Liver (tissue), 9 donors: ENCODE measurements around the gene SMARCB1. TPM values are rescaled to one million over a fixed set of nuclear protein-coding genes. Genes with fewer than 3 reads are reported as not detected.

ENCODE experiments used
- DNase-seq: peaks from one replicate; pipeline ENCODE4 v3.0.0-alpha.2; 2017; ENCODE audit warnings: low spot score
- H3K27ac ChIP-seq, 2 donors: one replicate each; pipeline ENCODE4 v1.7.0; 2013; ENCODE audit warnings: inconsistent platforms in 2 of 2, low read length in 2 of 2, control low read depth in 1 of 2, low read depth in 1 of 2, mild to moderate bottlenecking in 1 of 2
- H3K27me3 ChIP-seq, 4 donors: one replicate each; pipeline versions ENCODE4 v1.6.1 to v1.7.0; 2013; ENCODE audit warnings: low read length in 3 of 4, inconsistent platforms in 1 of 4, mild to moderate bottlenecking in 1 of 4, moderate library complexity in 1 of 4; ENCODE audit not compliant: control insufficient read depth in 4 of 4, insufficient read depth in 4 of 4
- H3K36me3 ChIP-seq, 4 donors: one replicate each; pipeline versions ENCODE4 v1.6.1 to v1.7.0; 2013; ENCODE audit warnings: low read length in 3 of 4, mild to moderate bottlenecking in 3 of 4, low read depth in 1 of 4, moderate library complexity in 1 of 4; ENCODE audit not compliant: control insufficient read depth in 4 of 4, insufficient read depth in 3 of 4
- H3K4me1 ChIP-seq, 4 donors: one replicate each; pipeline versions ENCODE4 v1.6.1 to v1.7.0; 2013; ENCODE audit warnings: low read length in 3 of 4, mild to moderate bottlenecking in 3 of 4, moderate library complexity in 1 of 4; ENCODE audit not compliant: control insufficient read depth in 4 of 4, insufficient read depth in 4 of 4
- H3K4me3 ChIP-seq, 3 donors: one replicate each; pipeline versions ENCODE4 v1.6.1 to v1.7.0; 2013; ENCODE audit warnings: low read length in 3 of 3, control low read depth in 1 of 3, low read depth in 1 of 3, mild to moderate bottlenecking in 1 of 3
- H3K9ac ChIP-seq, 2 donors: one replicate each; pipeline ENCODE4 v1.7.0; 2013; ENCODE audit warnings: low read length in 2 of 2, mild to moderate bottlenecking in 2 of 2, moderate library complexity in 2 of 2, control low read depth in 1 of 2, low read depth in 1 of 2
- H3K9me3 ChIP-seq, 4 donors: one replicate each; pipeline versions ENCODE4 v1.6.1 to v1.7.0; 2013; ENCODE audit warnings: low read length in 3 of 4; ENCODE audit not compliant: control insufficient read depth in 4 of 4
- ATF3 ChIP-seq: IDR thresholded peaks from 2 replicates; pipeline ENCODE4 v1.6.1; 2016; ENCODE audit warnings: antibody characterized with exemption
- CTCF ChIP-seq: fragments of 150-350 bp; IDR thresholded peaks from 2 replicates; pipeline ENCODE4 v1.5.1; 2017; ENCODE audit warnings: improper control_type of control experiment, low read depth, low read length; ENCODE audit not compliant: missing input control
- EGR1 ChIP-seq, 2 donors: IDR thresholded peaks; 2 replicates each; pipeline ENCODE4 v1.6.1; 2016 to 2018; ENCODE audit warnings: antibody characterized with exemption in 2 of 2, low read depth in 2 of 2
- FOXA2 ChIP-seq: IDR thresholded peaks from 2 replicates; pipeline ENCODE4 v1.6.1; 2016; ENCODE audit warnings: antibody characterized with exemption
- GABPA ChIP-seq, 2 donors: IDR thresholded peaks in 1 of 2; conservative IDR thresholded peaks in 1 of 2; 2 replicates each; pipeline ENCODE4 v1.6.1; 2016; ENCODE audit warnings: antibody characterized with exemption in 2 of 2, mild to moderate bottlenecking in 1 of 2, moderate library complexity in 1 of 2
- HNF4G ChIP-seq: IDR thresholded peaks from 2 replicates; pipeline ENCODE4 v1.6.1; 2016; ENCODE audit warnings: antibody characterized with exemption
- JUND ChIP-seq, 2 donors: IDR thresholded peaks; 2 replicates each; pipeline ENCODE4 v1.6.1; 2016; ENCODE audit warnings: antibody characterized with exemption in 2 of 2
- NR2F2 ChIP-seq: IDR thresholded peaks from 2 replicates; pipeline ENCODE4 v1.6.1; 2016; ENCODE audit warnings: antibody characterized with exemption
- REST ChIP-seq: IDR thresholded peaks from 2 replicates; pipeline ENCODE4 v1.6.1; 2016; ENCODE audit warnings: antibody characterized with exemption, mild to moderate bottlenecking
- SP1 ChIP-seq: IDR thresholded peaks from 2 replicates; pipeline ENCODE4 v1.6.1; 2018; ENCODE audit warnings: antibody characterized with exemption, mild to moderate bottlenecking
- TAF1 ChIP-seq: conservative IDR thresholded peaks from 2 replicates; pipeline ENCODE4 v1.6.1; 2016; ENCODE audit warnings: antibody characterized with exemption, mild to moderate bottlenecking
- YY1 ChIP-seq: IDR thresholded peaks from 2 replicates; pipeline ENCODE4 v1.6.1; 2016; ENCODE audit warnings: antibody characterized with exemption, mild to moderate bottlenecking
- ZBTB33 ChIP-seq: IDR thresholded peaks from 2 replicates; pipeline ENCODE4 v1.6.1; 2016; ENCODE audit warnings: antibody characterized with exemption
- WGBS: extraction: QIAGEN DNeasy Blood & Tissue Kit; methylation state at CpG from one replicate; pipeline ENCODE4 v1.1.7; 2013; 5-methylcytosine and 5-hydroxymethylcytosine counted together
- polyA plus RNA-seq, 2 donors: library from polyadenylated mRNA; stranded (reverse) in 1 of 2; unstranded in 1 of 2; fragments of 200-250 nt in 1 of 2; fragments of >200 nt in 1 of 2; fragmentation: Nextera tagmentation in 1 of 2; extraction: Ambion mirVana in 1 of 2; gene quantifications; one replicate each; pipeline versions ENCODE4 v1.2.1 to v1.2.3, GENCODE V29; 2013 to 2015
- total RNA-seq, 2 donors: library from RNA; depleted of rRNA; stranded (reverse); fragments of >200 nt; gene quantifications; one replicate each; pipeline ENCODE4 v1.2.3, GENCODE V29; 2014
- donor health status: healthy.
- donor health status: healthy.
- donor health status: healthy.
- donor health status: healthy.
- donor health status: healthy.

SMARCB1 gene
- total and polyA plus RNA-seq, 4 donors: 15.1 to 22.5 (median 19.1) TPM

GRCh38 chr22:23779731-23780130, 7.0 kb upstream of the SMARCB1 start (continued):
- TF ChIP-seq CTCF: no peak

GRCh38 chr22:23780146-23780748, 6.5 kb upstream of the SMARCB1 start:
- Histone ChIP-seq H3K9ac (no peak overlapping the region), H3K4me1 (peaks cover 9 to 23% (median 15%) of the 10 kb centered on the region in 4 donors), H3K4me3 (no peak overlapping the region), H3K36me3 (no peaks in the 10 kb centered on the region), H3K9me3 (no peaks in the 10 kb centered on the region), H3K27me3 (no peaks in the 10 kb centered on the region), H3K27ac (no peak overlapping the region)
- 89% methylated on average over 20 of the region's 20 CpGs for WGBS
- no peak for DNase-seq
- no peak for TF ChIP-seq JUND (IDR thresholded peaks at IDR 0.05)
- no peak for TF ChIP-seq SP1
- no peak for TF ChIP-seq YY1
- TF ChIP-seq NR2F2: no peak
- no peak for TF ChIP-seq FOXA2
- no peak for TF ChIP-seq CTCF
- no peak for TF ChIP-seq GABPA (IDR thresholded peaks at IDR 0.05 in 1 of 2, conservative IDR thresholded peaks at IDR 0.05 in 1 of 2)
- no peak for TF ChIP-seq REST
- TF ChIP-seq TAF1: no peak
- TF ChIP-seq HNF4G: no peak
- no peak for TF ChIP-seq ZBTB33
- no peak for TF ChIP-seq EGR1 (IDR thresholded peaks at IDR 0.05; ENCODE audit: low read depth in 2 of 2)
- TF ChIP-seq ATF3: no peak
